ENCODE data around the gene TUBA4B.
A peak's percentile ranks its signal among the peaks of the same experiment; 100 is the strongest.

The TUBA4B gene

GRCh38 chr2:219225350-219225749, 27.7 kb upstream of the TUBA4B start (continued):
- TF ChIP-seq PPARA (CRISPR knock-in tag; IDR thresholded peaks at IDR 0.05; ENCODE audit: borderline replicate concordance): no peak
- TF ChIP-seq TOX (CRISPR knock-in tag; IDR thresholded peaks at IDR 0.05; ENCODE audit: borderline replicate concordance): no peak

GRCh38 chr2:219228041-219228910, 24.8 kb upstream of the TUBA4B start:
- ATAC-seq: no peak
- no peak for TF ChIP-seq RARB (CRISPR knock-in tag; IDR thresholded peaks at IDR 0.05)
- no peak for TF ChIP-seq ZFP30 (CRISPR knock-in tag; IDR thresholded peaks at IDR 0.05)
- TF ChIP-seq ARNTL (CRISPR knock-in tag; IDR thresholded peaks at IDR 0.05; ENCODE audit: borderline replicate concordance, low read depth): no peak
- no peak for TF ChIP-seq ZNF70 (CRISPR knock-in tag; IDR thresholded peaks at IDR 0.05)
- no peak for TF ChIP-seq CSDC2 (CRISPR knock-in tag; IDR thresholded peaks at IDR 0.05)
- TF ChIP-seq PPARA (CRISPR knock-in tag; IDR thresholded peaks at IDR 0.05; ENCODE audit: borderline replicate concordance): no peak
- TF ChIP-seq TCF4 (CRISPR knock-in tag; IDR thresholded peaks at IDR 0.05; ENCODE audit: borderline replicate concordance): no peak
- no peak for TF ChIP-seq ESRRG (CRISPR knock-in tag; IDR thresholded peaks at IDR 0.05)
- TF ChIP-seq ZC3H10 (CRISPR knock-in tag; IDR thresholded peaks at IDR 0.05): no peak
- TF ChIP-seq OSR1 (CRISPR knock-in tag; IDR thresholded peaks at IDR 0.05): no peak
- TF ChIP-seq TOX (CRISPR knock-in tag; IDR thresholded peaks at IDR 0.05; ENCODE audit: borderline replicate concordance): no peak
- TF ChIP-seq CREB5 (CRISPR knock-in tag; IDR thresholded peaks at IDR 0.05; ENCODE audit: low read depth): no peak
- TF ChIP-seq ISL1 (CRISPR knock-in tag; IDR thresholded peaks at IDR 0.05): no peak
- no peak for TF ChIP-seq BACH2 (CRISPR knock-in tag; IDR thresholded peaks at IDR 0.05; ENCODE audit: borderline replicate concordance)
- no peak for TF ChIP-seq PATZ1 (CRISPR knock-in tag; IDR thresholded peaks at IDR 0.05; ENCODE audit: borderline replicate concordance)

- ATAC-seq: peak; percentile 21
- no peak for TF ChIP-seq PPARA (CRISPR knock-in tag; IDR thresholded peaks at IDR 0.05; ENCODE audit: borderline replicate concordance)
- TF ChIP-seq ZNF70 (CRISPR knock-in tag; IDR thresholded peaks at IDR 0.05): no peak
- no peak for TF ChIP-seq TCF4 (CRISPR knock-in tag; IDR thresholded peaks at IDR 0.05; ENCODE audit: borderline replicate concordance)
- TF ChIP-seq ESRRG (CRISPR knock-in tag; IDR thresholded peaks at IDR 0.05): no peak
- no peak for TF ChIP-seq ZC3H10 (CRISPR knock-in tag; IDR thresholded peaks at IDR 0.05)
- TF ChIP-seq CREB5 (CRISPR knock-in tag; IDR thresholded peaks at IDR 0.05; ENCODE audit: low read depth): no peak
- no peak; the same call in 1 of the 2 replicates for TF ChIP-seq ZFP3 (CRISPR knock-in tag; IDR thresholded peaks at IDR 0.05)
- no peak for TF ChIP-seq RARB (CRISPR knock-in tag; IDR thresholded peaks at IDR 0.05)
- no peak for TF ChIP-seq POU6F1 (CRISPR knock-in tag; IDR thresholded peaks at IDR 0.05; ENCODE audit: borderline replicate concordance, low read depth)
- TF ChIP-seq TSHZ2 (CRISPR knock-in tag; IDR thresholded peaks at IDR 0.05): no peak
- TF ChIP-seq ISL1 (CRISPR knock-in tag; IDR thresholded peaks at IDR 0.05): no peak
Observed at GRCh38 chr2:219228911-219229304, 24.1 kb upstream of the TUBA4B start.
